GM19468 (cell line): ENCODE measurements around the gene ZFHX3.
"Not testable (repeated sequence)": the region's sequence is repeated elsewhere in the genome, so short reads cannot be mapped to it uniquely, and the experiment has no call there.

Experiments
- ATAC-seq: cut with Tn5 transposase; IDR thresholded peaks from one replicate; pipeline ENCODE4 v1.9.1; 2021; ENCODE audit warnings: mild to moderate bottlenecking, moderate library complexity, moderate number of reproducible peaks; ENCODE audit not compliant: unreplicated experiment; ENCODE audit errors: extremely low read depth

ZFHX3 gene

DNA sequence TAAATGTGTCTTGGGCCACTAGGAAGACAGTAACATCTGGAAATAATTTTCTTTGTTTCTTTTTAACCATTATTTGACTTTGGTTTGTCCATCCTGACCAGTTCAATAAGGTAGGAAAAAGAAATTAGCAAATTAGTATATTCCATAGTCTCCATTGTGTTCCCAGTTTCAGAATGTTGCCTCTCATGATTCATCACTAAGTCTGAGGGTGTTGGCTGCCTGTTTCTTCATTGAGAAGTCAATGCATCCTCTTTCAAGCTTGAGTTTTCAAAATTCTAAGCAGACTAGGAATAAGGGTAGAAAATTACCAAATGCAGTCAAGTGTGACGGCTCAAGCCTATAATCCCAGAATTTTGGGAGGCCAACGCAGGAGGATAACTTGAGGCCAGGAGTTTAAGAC lies 41.9 kb downstream of the ZFHX3 start:
- no peak for ATAC-seq

DNA sequence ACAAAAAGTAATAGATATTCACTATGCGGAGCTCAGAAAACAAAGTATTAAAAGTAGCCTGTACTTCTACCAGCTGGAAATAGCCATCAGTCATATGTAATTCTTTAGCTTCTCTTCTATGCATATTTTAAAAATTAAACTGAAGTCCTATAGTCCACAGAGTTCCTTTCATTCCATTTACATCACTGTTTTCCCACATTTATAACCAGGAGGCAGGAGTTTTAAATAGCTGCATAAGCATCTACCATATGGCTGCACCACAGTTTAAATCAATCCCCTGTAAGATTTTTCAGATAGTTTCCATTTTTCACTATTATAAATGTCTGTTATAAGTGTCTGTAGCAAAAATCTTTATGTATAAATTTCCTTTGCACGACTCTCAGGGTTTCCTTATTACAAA lies 45.1 kb downstream of the ZFHX3 start:
- ATAC-seq = no peak

DNA sequence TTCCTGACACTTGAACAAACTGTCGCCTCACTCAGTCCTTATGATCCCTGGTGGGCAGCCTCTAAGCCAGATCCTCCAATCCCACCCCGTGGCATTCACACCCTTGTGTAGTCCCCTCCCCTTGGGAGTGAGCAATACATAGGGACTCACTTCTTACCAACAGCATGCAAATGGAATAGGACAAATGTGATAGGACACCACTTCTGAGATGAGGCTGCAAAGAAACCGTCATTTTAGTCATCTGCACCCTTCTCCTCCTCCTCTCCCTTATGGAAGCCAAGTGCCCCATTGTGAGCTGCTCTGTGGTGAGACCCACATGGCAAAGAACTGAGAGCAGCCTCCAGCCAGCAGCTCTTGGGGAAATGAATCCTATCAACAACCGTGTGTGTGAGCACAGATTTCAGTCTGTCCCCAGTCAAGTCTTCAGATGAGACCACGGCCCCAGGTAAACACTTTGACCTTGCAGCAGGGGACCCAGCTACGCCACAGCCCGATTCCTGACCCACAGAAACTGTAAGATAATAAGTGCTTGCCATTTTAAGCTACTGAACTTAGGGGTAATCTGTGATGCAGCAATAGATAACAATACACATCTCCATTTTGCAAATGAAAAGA lies 46.9 kb downstream of the ZFHX3 start:
- no peak for ATAC-seq

DNA sequence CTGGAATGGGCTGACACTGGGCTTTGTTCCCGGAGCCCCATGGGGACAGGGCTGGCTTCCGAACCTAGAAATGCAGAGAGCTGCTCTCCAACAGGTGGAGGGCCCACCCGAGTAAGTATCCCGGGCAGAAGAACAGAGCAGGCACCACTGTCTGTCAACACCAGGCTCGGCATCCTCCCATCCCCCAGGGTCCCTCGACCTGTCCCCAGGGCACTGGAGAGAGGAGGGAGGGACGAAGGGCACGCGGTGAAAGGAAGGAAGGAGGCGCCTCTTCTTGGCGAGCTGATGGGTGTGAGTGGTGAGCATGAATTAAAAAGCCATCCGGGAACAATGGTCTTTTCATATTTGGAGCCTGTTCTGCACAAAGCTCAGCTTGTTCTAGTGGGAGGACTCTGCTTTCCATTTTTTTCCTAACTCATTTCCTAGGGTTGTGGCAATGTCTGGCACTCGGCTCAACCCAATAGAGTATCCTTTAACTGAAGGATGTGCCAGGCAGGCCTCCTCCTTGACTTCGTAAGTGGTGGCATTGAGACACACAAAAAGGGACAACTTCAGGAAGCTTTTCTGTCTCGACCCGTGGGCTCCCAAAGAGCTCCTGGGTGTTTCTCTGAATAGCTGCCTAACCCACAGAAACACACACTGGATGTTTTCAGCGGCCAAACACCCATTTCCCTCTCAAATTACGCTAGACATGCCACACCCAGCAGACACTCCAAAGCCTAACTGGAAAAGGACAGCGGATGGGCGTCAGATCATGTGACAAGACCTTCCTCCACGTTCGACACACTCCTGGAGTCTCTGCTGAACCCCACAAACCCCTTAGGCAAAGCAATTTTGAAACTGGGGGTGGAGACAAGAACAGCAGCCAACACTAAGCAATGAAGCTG lies 47.7 kb downstream of the ZFHX3 start:
- ATAC-seq = no peak

DNA sequence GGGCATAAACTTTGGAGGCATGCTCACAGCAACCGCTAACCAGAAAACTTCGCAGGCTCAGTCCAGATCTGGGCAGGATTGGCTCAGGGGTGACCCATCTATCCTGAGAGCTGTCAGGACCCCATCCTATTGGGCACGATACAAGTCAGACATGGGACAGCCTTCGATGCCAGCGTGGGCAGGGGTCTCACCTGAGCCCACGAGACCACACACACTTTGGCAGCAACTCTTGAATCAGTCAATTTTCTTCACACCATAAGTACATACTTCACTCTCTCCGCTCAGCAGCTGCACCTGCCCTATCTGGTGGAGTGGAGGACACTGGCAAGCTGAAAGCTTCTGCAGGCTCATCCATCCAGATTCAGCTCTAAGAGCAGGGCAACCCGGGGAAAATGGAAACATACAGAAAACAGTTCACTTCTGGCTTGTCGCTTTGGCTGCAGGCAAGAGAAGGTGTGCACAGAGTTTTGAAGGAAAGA lies 48.3 kb downstream of the ZFHX3 start:
- ATAC-seq = no peak

DNA sequence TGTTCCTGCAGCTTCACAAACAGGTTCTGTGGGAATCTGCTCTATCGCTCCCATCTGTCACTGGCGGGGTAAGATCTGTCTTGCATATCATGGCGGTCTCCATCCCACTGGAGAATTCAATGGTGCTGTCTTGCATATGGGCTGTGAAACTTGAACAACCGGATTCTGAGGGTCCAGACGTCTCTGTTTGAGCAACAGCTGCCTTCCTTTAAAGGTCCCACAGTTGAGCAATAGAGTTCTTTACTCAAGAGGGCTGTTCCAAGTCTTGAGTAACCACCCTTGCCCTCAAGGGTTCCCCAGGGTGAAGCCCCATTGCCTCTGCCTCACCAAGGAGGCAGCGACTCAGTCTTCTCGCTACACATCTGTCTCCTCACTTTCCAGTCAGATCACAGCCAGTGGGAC lies 50.8 kb downstream of the ZFHX3 start:
- no peak for ATAC-seq

DNA sequence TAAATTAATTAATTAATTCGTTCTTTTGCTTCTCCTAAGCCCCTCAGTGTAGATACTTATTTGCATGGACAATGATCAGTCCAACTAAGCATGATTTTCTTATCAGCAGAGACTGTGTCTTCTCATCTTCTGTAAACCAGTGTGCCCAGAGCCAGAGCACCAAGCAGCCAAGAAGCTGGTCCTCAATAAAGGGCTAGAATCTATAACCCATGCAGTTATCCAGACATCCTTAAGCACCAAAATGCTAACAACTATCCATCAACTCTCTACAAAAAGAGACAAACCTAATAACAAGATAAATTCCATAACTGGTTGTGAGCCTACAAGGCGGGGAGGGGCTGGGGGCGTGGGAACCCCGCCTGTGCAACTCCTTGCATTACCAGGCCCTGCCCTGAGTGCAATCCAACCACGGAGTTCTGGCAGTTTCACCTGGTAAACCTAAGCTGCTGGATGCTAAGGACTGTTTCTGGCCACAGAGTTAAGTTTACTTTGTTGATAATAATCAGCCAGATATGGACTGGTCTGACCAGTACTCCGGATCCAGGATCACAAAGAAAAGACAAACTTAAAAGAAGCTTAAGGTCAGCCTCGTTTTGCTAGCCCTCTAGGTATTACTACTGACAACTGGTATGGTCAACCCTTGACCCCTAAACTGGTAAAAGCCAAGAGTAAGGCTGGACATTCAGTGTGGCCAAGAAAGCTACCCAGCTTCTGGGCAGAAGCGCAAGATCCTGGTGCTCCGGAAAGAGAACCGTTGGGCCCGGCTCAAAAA lies 51.5 kb downstream of the ZFHX3 start:
- no peak for ATAC-seq

DNA sequence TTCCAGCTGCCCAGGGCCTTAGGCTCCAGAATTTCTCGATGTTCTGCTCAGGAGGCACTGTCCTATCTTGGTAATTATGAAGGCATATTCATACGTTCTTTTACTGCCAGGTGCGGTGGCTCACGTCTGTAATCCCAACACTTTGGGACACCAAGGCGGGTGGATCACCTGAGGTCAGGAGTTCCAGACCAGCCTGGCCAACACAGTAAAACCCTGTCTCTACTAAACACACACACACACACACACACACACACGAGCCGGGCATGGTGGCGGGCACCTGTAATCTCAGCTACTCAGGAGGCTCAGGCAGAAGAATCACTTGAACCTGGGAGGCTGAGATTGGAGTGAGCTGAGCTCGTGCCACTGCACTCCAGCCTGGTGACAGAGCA lies 52.1 kb downstream of the ZFHX3 start:
- ATAC-seq = not testable (repeated sequence)

DNA sequence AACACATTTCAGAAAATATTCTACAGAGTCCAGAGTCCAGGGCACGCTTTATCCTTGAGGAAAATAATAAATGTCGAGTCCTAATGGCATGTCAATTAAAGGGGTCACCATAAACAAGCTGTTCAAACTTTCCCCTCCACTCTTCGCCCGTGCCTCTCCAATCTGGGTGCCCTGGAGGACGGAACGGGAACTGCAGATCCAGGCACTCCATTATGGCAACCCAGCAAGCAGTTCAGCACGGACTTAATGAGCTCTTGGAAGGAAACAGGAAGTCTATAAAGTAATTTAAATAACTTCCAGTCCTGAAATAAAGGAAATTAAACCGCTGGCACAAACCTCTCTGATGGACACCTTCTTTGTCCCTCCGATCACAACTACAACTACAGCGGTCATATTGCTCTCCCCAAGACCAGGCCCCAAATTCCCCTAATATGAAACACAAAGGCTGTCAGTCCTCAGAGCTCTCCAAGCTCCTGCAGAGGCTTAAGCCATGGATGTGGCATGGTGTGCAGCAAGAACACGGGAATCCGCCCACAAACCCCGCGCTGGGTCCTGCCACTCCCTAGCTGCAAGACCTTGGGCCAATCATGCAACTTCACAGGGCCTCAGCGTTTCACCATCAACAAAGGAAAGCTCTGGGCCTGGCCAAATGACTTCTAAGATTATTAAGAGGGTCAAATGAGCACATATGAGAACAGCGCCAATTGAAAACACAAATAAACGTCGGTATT lies 52.6 kb downstream of the ZFHX3 start:
- ATAC-seq = no peak

DNA sequence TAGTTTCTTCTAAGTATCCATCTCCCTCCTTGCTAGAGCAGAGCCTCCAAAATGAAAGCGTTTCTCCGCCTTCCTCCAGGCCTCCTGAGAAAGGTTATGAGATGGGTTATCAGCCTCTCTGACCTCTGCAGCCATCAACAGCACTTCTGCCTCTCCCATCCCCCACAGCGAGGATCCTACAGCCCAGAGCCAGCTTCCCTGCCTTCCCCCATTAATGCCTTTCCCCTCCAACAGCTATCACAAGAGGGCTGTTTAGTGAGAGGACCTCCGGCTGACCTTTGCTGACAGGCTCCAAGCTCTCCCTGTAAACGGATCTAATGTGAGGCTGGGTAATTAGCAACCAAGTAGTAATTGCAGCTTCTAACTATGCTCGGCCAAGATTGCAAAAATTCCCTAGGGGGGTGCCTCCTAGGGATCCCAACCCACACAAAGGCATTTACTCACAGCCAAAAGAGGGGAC lies 55.8 kb downstream of the ZFHX3 start:
- no peak for ATAC-seq

DNA sequence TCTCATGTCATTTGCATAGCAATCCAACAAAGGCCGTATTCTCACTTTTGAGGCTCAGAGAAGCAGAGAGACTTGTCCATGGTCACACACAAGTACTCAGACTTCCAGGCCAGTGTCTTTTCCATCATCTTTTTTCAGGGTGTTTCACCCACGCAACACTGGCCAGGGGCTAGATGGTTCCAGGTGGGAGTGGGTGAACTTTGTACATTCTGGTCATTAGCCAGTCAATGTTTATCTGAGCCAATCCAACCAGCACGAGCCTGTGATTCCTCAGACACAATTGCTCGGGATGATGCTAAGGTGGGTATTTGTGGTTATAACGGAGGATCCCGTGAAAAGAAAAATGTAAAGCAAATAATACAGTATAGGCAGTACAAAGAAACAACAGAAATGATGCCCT lies 56.3 kb downstream of the ZFHX3 start:
- no peak for ATAC-seq

DNA sequence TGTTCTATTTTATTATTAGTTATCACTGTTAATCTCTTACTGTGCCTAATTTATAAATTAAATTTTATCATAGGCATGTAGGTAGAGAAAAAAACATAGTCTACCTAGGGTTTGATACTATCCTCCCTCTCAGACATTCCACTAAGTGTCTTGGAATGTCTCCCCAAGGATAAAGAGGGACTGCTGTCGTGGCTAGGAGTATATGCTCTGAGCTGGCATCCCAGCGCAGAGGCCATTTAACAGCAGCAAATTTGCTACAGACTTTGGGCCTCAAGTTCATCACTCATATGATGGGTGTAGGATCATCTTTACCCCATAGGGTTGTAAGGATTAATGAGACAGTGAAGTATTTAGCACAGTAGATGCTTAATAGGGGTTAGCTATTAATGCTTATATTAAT lies 56.7 kb downstream of the ZFHX3 start:
- no peak for ATAC-seq

DNA sequence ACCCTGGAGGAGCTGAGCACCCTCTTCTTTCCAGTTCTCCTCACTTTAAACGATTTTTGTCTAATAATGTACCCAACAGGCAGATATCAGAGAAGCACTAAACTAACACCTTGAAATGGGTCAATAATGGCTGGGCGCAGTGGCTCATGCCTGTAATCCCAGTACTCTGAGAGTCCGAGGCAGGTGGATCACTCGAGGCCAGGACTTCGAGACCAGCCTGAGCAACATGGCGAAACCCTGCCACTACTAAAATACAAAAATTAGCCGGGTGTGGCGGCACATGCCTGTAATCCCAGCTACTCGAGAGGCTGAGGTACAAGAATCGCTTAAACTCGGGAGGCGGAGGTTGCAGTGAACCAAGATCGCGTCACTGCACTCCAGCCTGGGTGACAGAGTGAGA lies 57.4 kb downstream of the ZFHX3 start:
- ATAC-seq = no peak

DNA sequence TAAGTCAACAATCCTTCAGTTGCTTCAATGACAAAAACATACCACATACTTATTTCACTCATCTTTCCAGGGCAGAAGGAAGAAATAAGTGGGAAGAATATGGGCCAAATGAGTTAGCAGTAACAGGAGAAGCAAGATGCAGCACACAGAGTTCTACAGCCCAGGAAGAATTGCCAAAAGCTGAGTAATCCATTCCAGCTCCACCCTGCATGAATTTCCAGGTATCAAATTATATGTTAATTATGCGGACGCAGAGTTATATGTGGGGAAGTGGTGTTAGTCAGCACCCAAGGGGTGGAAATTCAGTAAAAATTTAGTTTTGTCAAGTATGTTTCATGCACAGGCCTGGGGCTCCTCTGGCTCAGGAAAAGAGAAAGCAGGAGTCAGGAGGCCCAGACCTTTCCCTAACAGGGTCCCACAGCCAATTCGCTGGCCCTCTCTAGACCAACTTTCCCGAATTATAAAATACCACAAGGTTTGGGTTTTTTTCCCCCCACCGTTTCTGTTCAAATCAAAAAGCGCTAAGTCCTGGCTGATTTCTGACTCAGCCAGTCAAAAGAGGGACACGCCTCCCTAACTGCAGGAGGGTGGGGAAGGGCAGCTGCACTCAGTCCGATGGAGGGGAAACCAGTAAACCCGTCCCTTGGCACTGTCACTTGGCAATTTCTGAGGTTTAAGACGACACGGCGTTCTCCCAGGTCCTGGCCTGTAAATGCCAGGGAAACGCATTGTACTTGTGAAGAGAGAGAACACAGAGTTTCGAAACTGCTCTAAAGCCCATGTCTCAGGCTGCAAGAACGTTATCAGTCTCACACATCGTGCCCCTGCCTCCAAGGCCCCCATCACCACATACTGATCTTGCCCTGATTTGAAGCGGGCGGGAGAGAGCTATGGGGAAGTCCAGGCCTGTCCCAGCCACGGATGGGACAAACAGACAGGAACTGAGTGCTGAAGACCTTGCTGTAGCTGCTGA lies 58.1 kb downstream of the ZFHX3 start:
- ATAC-seq = no peak

DNA sequence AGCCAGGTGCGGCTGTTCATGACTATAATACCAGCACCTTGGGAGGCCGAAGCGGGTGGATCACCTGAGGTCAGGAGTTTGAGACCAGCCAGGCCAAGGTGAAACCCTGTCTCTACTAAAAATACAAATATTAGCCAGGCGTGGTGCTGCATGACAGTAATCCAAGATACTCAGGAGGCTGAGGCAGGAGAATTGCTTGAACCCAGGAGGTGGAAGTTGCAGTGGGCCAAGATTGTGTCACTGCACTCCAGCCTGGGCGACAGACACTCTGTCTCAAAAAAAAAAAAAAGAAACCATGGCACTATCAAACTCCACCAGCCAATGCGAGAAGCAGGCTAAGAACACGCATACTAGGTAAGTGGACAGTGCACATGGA lies 58.7 kb downstream of the ZFHX3 start:
- not testable (repeated sequence) for ATAC-seq

DNA sequence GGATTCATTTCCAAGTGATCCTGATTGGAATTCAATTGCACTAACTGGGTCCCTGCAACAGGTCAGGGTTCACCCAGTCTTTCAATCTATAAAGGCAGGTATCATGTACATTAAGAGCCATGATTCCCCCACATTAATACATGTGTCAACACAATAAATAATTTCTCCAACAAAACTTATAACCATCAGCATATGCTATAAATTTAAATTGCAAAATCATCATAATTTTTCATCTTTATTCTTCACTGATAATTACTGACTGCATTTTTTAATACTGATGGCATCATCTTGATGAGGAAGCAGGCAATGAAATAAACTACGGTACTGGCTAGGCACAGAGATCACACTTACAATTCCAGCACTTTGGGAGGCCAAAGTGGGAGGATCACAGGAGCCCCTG lies 59.4 kb downstream of the ZFHX3 start:
- ATAC-seq = no peak

DNA sequence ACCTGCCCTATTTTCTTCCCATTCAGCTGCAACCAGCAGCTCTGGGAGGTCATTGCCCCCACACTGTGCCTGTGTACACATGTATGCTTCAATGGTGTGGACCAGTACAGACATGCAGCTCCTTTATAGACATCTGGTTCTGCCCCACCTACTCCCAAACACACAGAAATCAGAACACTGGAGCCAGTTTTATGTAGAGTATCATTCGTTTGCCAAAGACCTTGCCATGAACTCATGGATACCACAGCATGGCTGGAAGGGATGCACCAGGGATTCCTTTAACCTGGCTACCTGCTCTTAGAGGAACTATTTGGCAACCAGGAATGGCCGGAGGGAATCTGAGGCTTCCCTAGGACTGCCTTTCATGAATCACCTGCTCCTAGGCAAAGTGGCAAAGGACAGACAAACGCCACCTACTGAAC lies 60.4 kb downstream of the ZFHX3 start:
- no peak for ATAC-seq

DNA sequence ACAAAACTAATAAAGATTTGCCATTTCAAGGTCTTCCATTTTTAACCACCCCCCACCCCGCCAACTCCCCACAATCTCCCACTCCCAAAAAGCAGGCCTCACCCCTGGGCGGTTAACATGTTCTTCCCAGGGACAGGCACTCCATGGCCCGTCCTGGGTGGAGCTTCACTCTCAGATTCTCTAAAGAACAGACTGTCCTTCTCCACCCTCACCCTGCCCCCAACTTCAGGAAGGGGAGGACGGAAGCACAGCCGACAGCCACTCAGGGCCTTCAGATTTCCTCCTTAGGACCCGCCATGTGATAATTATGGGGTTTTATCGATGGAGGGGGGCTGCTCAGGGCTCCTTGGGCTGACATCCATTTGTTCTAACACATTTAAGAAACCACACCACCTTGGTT lies 61.9 kb downstream of the ZFHX3 start:
- no peak for ATAC-seq
